Measurements from ENCODE around the gene NPIPB8.
"Not testable (repeated sequence)": the region's sequence is repeated elsewhere in the genome, so short reads cannot be mapped to it uniquely, and the experiment has no call there.

Gene NPIPB8

GRCh38 chr16:28637765-28638164, at the start of gene NPIPB8:
TSS of gene NPIPB8 (plus strand) at chr16:28638065. CDS start at chr16:28638361, 296 bp downstream.
- H3K27me3 ChIP-seq (ENCODE audit: control insufficient read depth, insufficient read depth, low read length); H3K4me3 ChIP-seq (ENCODE audit: low read length); H3K4me1 ChIP-seq (ENCODE audit: control insufficient read depth, insufficient read depth, low read length); H3K9ac ChIP-seq (ENCODE audit: low read length); H3K36me3 ChIP-seq (ENCODE audit: control insufficient read depth, insufficient read depth, low read length); H3K9me3 ChIP-seq (ENCODE audit: control insufficient read depth, low read length): not testable (repeated sequence)

GRCh38 chr16:28589069-28589468, 48.8 kb upstream of the NPIPB8 start:
- Histone ChIP-seq H3K9me3 (ENCODE audit: control insufficient read depth, low read length) (no peaks in the 10 kb centered on the region), H3K4me1 (ENCODE audit: control insufficient read depth, insufficient read depth, low read length) (no peaks in the 10 kb centered on the region), H3K4me3 (ENCODE audit: low read length) (no peak overlapping the region), H3K9ac (ENCODE audit: low read length) (no peak overlapping the region), H3K36me3 (ENCODE audit: control insufficient read depth, insufficient read depth, low read length) (no peaks in the 10 kb centered on the region), H3K27me3 (ENCODE audit: control insufficient read depth, insufficient read depth, low read length) (no peaks in the 10 kb centered on the region)

- H3K27me3 ChIP-seq (ENCODE audit: control insufficient read depth, insufficient read depth, low read length), result no peaks in the 10 kb centered on the region
- no peaks in the 10 kb centered on the region for H3K4me1 ChIP-seq (ENCODE audit: control insufficient read depth, insufficient read depth, low read length)
- no peak overlapping the region for H3K4me3 ChIP-seq (ENCODE audit: low read length)
- H3K36me3 ChIP-seq (ENCODE audit: control insufficient read depth, insufficient read depth, low read length), result no peaks in the 10 kb centered on the region
- H3K9me3 ChIP-seq (ENCODE audit: control insufficient read depth, low read length), result no peaks in the 10 kb centered on the region
- no peak overlapping the region for H3K9ac ChIP-seq (ENCODE audit: low read length)
Measured at GRCh38 chr16:28589930-28590329, 47.9 kb upstream of the NPIPB8 start.

GRCh38 chr16:28590384-28591340, 47.2 kb upstream of the NPIPB8 start:
- H3K27me3 ChIP-seq (ENCODE audit: control insufficient read depth, insufficient read depth, low read length), result no peaks in the 10 kb centered on the region
- H3K4me1 ChIP-seq (ENCODE audit: control insufficient read depth, insufficient read depth, low read length), result no peaks in the 10 kb centered on the region
- H3K4me3 ChIP-seq (ENCODE audit: low read length), result no peak overlapping the region
- no peaks in the 10 kb centered on the region for H3K9me3 ChIP-seq (ENCODE audit: control insufficient read depth, low read length)
- no peaks in the 10 kb centered on the region for H3K36me3 ChIP-seq (ENCODE audit: control insufficient read depth, insufficient read depth, low read length)
- no peak overlapping the region for H3K9ac ChIP-seq (ENCODE audit: low read length)

- Histone ChIP-seq H3K9me3 (ENCODE audit: control insufficient read depth, low read length) (no peaks in the 10 kb centered on the region), H3K4me3 (ENCODE audit: low read length) (no peak overlapping the region), H3K36me3 (ENCODE audit: control insufficient read depth, insufficient read depth, low read length) (no peaks in the 10 kb centered on the region), H3K9ac (ENCODE audit: low read length) (no peak overlapping the region), H3K4me1 (ENCODE audit: control insufficient read depth, insufficient read depth, low read length) (peaks cover 3% of the 10 kb centered on the region), H3K27me3 (ENCODE audit: control insufficient read depth, insufficient read depth, low read length) (no peaks in the 10 kb centered on the region)
Measured at GRCh38 chr16:28591355-28591754, 46.5 kb upstream of the NPIPB8 start.

- Histone ChIP-seq H3K4me3 (ENCODE audit: low read length) (no peak overlapping the region), H3K27me3 (ENCODE audit: control insufficient read depth, insufficient read depth, low read length) (no peaks in the 10 kb centered on the region), H3K4me1 (ENCODE audit: control insufficient read depth, insufficient read depth, low read length) (peaks cover 15% of the 10 kb centered on the region), H3K36me3 (ENCODE audit: control insufficient read depth, insufficient read depth, low read length) (no peaks in the 10 kb centered on the region), H3K9ac (ENCODE audit: low read length) (no peak overlapping the region), H3K9me3 (ENCODE audit: control insufficient read depth, low read length) (no peaks in the 10 kb centered on the region)
Measured at GRCh38 chr16:28592511-28592910, 45.4 kb upstream of the NPIPB8 start.

- Histone ChIP-seq H3K36me3 (ENCODE audit: control insufficient read depth, insufficient read depth, low read length) (no peaks in the 10 kb centered on the region), H3K27me3 (ENCODE audit: control insufficient read depth, insufficient read depth, low read length) (no peaks in the 10 kb centered on the region), H3K4me1 (ENCODE audit: control insufficient read depth, insufficient read depth, low read length) (peaks cover 15% of the 10 kb centered on the region), H3K9me3 (ENCODE audit: control insufficient read depth, low read length) (no peaks in the 10 kb centered on the region), H3K9ac (ENCODE audit: low read length) (no peak overlapping the region), H3K4me3 (ENCODE audit: low read length) (no peak overlapping the region)
Measured at GRCh38 chr16:28592979-28593553, 44.8 kb upstream of the NPIPB8 start.

- not testable (repeated sequence) for H3K36me3 ChIP-seq (ENCODE audit: control insufficient read depth, insufficient read depth, low read length); H3K27me3 ChIP-seq (ENCODE audit: control insufficient read depth, insufficient read depth, low read length); H3K9ac ChIP-seq (ENCODE audit: low read length); H3K4me3 ChIP-seq (ENCODE audit: low read length); H3K9me3 ChIP-seq (ENCODE audit: control insufficient read depth, low read length)
- peaks cover 15% of the 10 kb centered on the region for H3K4me1 ChIP-seq (ENCODE audit: control insufficient read depth, insufficient read depth, low read length)
Measured at GRCh38 chr16:28595451-28595850, 42.4 kb upstream of the NPIPB8 start.

- H3K9ac ChIP-seq (ENCODE audit: low read length), result peak overlapping the region; percentile 18
Measured at GRCh38 chr16:28596115-28596630, 41.7 kb upstream of the NPIPB8 start.

GRCh38 chr16:28596840-28597691, 40.8 kb upstream of the NPIPB8 start, which contains the start of gene SULT1A2:
TSS of gene SULT1A2 (minus strand) at chr16:28597050. CDS start at chr16:28595930, 1,120 bp downstream.
- Histone ChIP-seq H3K9ac (ENCODE audit: low read length) (peak within 1 kb of the TSS; percentile 18), H3K36me3 (ENCODE audit: control insufficient read depth, insufficient read depth, low read length) (no peaks in the 10 kb centered on the region), H3K4me3 (ENCODE audit: low read length) (no peak within 1 kb of the TSS), H3K9me3 (ENCODE audit: control insufficient read depth, low read length) (no peaks in the 10 kb centered on the region), H3K27me3 (ENCODE audit: control insufficient read depth, insufficient read depth, low read length) (no peaks in the 10 kb centered on the region), H3K4me1 (ENCODE audit: control insufficient read depth, insufficient read depth, low read length) (peaks cover 15% of the 10 kb centered on the region)

More at GRCh38 chr16:28596115-28596630, 41.7 kb upstream of the NPIPB8 start:
- no peaks in the 10 kb centered on the region for H3K9me3 ChIP-seq (ENCODE audit: control insufficient read depth, low read length)
- no peaks in the 10 kb centered on the region for H3K27me3 ChIP-seq (ENCODE audit: control insufficient read depth, insufficient read depth, low read length)
- H3K4me3 ChIP-seq (ENCODE audit: low read length), result no peak overlapping the region
- peaks cover 15% of the 10 kb centered on the region for H3K4me1 ChIP-seq (ENCODE audit: control insufficient read depth, insufficient read depth, low read length)
- no peaks in the 10 kb centered on the region for H3K36me3 ChIP-seq (ENCODE audit: control insufficient read depth, insufficient read depth, low read length)

- Histone ChIP-seq H3K4me1 (ENCODE audit: control insufficient read depth, insufficient read depth, low read length) (peaks cover 15% of the 10 kb centered on the region), H3K4me3 (ENCODE audit: low read length) (no peak overlapping the region), H3K9ac (ENCODE audit: low read length) (no peak overlapping the region)
Measured at GRCh38 chr16:28597692-28598261, 40.1 kb upstream of the NPIPB8 start.

More at GRCh38 chr16:28597692-28598261, 40.1 kb upstream of the NPIPB8 start:
- no peaks in the 10 kb centered on the region for H3K9me3 ChIP-seq (ENCODE audit: control insufficient read depth, low read length)
- no peaks in the 10 kb centered on the region for H3K36me3 ChIP-seq (ENCODE audit: control insufficient read depth, insufficient read depth, low read length)
- no peaks in the 10 kb centered on the region for H3K27me3 ChIP-seq (ENCODE audit: control insufficient read depth, insufficient read depth, low read length)

Measured in mucosa of stomach (tissue), 1 donor.